Activated CD4-positive, alpha-beta T cell treated with anti-CD3 and anti-CD28 coated beads, Interleukin-2, amount 50 U/mL, for 24 hours (primary cell): ENCODE data around the gene CHIC2.

Source experiments
- DNase-seq, 2 donors: peaks; one replicate each; pipeline ENCODE4 v3.0.0-alpha.2; 2020; ENCODE audit warnings: low read depth in 1 of 2, low spot score in 1 of 2

The CHIC2 gene

DNA sequence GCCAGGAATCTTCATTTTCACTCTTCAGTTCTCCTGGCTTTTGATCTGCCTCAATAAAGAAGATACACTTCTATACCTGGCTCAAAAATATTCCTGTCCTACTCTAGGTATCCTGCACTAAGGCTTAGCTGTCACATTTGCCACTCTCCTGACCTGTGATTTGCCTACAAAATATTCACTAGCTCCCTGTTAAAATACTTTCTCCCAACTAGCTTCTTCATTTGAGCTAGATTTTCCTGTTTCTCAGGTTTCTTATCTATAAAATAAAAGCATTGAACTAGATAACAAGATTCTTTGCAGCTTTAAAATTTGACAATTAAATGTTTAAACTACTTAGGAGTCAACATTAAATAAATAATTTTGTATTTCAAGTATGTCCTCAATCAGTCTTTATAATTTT is 53.2 kb downstream of the CHIC2 start:
- DNase-seq: no peak

GRCh38 chr4:54006755-54007154 is 57.6 kb downstream of the CHIC2 start:
- no peak for DNase-seq

- DNase-seq: no peak
Observed at GRCh38 chr4:54005475-54005874, 58.9 kb downstream of the CHIC2 start.

DNA sequence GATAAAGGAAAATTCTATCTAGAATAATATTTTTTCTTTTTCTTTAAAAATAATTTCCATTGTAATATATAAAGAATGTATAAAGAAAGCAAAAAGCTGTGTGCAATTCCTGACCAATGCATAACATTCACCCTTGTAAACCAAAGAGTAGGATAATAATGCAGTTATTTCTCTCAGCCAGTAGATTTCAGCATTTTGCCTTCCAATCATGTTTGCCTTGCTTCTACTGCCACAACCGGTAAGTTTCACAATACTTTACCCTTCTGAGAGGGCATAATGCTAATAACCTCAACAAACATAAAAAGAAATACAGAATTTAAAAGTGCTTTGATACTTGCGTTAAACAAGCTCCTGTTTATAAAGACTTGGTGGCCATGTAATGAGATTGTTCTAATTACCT is 59.9 kb downstream of the CHIC2 start:
- DNase-seq: no peak

GRCh38 chr4:54001668-54002365 is 62.6 kb downstream of the CHIC2 start:
- DNase-seq: no peak

DNA sequence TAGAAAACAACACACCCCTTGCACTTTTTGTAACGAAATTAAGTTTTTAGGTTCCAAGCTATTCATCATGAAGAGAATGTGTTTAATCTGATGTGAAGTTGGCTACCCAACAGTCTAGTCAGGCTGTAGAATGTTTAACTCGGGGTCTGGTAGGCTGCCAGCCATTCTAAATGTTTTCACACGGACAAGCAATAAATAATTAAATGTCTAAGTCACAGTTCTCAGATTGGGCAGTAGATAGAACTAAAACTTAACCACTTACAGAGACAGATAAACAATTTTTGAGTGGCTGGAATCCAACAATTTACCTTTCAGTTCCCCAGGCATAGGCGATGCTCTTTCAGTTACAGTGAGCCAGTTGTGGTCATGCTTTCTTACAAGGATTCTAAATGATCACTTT is 66.5 kb downstream of the CHIC2 start:
- no peak for DNase-seq

DNA sequence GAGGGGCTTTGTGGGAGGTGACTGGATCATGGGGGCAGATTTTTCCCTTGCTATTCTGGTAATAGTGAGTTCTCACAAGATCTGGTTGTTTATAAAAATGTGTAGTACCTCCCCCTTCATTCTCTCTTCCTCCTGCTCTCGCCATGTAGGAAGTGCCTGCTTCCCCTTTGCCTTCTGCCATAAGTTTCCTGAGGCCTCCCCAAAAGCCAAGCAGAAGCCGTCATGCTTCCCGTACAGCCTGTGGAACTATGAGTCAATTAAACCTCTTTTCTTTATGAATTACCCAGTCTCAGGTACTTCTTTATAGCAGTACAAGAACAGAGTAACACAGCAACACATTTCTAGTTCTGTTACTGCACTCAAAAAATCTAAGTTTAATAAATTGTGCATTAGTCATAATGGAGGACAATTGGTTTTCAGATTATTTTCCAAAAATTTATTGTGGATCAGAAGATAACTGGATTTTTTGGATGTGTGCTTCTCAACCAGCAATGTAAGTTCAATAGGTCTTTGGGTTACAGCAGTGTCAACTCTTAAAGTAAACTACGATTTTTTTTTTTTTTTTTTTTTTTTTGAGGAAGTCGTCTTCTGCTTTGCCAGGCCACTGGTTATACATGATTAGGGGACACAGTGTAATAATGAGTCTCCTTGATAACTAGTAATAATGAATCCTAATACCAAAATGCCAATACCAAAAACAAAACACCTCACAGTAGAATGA is 69.9 kb downstream of the CHIC2 start:
- DNase-seq: no peak

DNA sequence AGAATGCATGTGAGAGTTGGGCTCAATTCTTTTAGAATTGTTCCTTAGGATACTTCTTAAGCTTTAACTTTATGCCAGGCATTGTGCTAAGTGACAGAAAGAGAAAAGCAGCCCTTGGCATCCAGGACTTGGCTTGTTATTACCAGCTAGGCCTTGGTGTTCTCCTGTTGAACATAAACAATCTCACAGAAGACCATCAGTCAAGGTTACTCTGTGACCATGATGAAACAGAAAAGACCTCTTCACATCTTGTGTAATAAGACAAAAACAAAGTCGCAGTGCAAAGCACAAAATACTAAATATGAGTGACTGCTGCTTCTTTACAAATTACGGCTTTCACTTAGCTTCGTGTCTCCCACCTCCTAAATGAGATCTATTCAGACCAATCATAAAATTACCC is 71.6 kb downstream of the CHIC2 start:
- DNase-seq: no peak

- DNase-seq: no peak
Observed at GRCh38 chr4:53991821-53992220, 72.6 kb downstream of the CHIC2 start.

DNA sequence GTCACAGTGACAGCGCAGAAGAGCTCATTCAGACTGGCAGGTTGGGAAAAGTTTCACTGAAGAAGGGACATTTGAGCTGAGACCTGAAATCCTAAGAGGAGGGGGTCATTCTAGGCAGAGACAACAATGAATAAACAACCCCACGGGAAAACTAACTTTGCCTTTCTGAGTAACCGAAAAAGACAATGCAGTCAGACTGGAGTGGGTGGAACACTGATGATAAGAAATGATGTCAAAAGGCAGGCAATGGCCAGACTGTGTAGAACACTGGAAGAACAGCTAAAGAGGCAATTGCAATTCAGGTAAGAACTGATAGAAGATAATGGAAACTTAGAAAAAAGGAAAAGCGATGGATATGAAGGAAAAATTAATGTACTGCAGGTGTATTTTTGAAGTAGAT is 73.8 kb downstream of the CHIC2 start:
- no peak for DNase-seq

DNA sequence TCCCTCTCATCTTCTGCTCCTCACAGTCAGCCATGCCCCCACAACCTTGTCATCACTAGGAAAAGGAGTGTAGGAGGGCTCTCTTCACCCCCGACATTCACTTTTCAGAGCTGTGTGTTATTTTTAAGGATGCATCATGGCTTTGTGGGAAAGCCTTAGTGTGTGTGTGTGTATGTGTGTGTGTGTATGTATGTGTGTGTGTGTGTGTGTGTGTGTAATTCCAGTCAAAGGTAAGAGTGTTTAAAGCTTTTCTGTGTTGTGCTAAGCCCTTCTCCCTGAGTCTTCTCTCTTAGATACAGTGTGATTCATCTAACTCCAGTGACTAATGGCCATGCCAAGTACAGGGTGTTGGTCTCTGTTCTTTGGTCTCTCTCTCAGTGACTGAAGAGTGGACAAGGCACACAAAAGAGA is 76.6 kb downstream of the CHIC2 start:
- DNase-seq: no peak

DNA sequence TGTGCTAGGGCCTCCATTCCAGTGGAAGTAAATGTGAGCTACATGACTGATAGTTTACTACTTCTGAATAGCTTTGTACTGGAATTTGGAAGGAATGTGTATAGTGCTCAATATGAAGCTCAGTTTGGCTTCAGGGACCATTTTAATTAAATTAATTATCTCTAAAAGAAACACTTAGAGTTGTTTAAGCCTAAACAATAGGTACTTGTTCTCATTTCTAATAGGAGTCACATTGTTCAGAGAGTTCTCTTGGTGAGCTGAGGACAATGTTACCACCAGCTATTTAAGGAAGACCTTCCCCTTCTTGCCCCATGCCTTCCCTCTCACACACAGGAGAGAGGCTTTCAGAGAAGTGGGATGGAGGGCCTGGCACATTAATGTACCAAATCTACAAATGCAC is 78.3 kb downstream of the CHIC2 start:
- no peak for DNase-seq

GRCh38 chr4:53981567-53981966 is 82.8 kb downstream of the CHIC2 start:
- no peak for DNase-seq

DNA sequence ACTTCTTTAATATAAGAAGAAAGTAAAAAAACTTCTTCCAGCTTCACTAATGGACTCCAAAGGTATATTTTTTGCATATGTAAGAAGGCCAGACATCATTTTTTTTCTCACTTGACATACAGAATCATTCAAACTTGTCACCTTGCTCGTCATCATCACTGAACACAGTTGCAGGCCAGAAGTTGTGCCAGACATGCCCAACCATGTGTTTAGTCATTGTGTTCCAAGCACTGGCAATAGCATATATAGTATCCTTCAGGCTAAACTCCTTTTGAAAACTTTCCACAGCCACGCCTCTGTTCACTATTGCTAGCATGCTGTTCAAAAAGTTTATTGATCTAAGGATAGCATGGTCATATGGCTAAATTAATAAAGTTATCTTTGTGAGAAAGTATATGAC is 83.3 kb downstream of the CHIC2 start:
- no peak for DNase-seq

DNA sequence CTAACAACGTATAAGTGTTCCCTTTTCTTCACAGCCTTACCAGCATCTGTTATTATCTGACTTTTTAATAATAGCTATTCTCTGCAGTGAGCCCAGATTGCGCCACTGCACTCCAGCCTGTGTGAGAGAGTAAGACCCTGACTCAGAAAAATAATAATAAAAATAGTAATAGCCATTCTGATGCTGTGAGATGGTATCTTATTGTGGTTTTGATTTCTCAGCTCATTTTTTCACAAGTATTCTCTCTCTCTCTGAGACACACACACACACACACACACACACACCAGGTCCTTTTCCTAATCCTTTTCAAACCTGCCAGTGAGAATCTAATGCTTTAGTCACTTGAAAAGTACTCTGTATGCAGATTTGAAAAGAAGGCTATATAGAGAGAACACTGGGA is 89.8 kb downstream of the CHIC2 start:
- no peak for DNase-seq

DNA sequence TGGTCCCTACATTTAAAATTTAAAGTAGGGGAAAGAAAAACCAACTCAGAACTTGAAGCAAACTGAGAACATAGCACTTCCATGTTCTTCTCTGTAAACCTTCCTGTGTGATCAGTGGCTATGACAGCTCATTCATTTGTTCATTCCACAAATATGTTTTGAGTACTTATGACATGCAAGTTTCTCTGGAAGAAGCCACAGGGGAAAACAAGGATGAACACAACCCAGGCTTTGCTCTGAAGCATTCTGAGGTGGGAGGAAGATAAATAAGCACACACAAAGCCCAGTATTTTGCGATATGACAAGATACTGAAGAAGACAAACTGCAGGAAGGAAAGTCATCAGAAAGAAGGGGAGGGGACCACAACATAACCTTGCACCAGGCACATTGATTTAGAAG is 96.4 kb downstream of the CHIC2 start:
- no peak for DNase-seq

DNA sequence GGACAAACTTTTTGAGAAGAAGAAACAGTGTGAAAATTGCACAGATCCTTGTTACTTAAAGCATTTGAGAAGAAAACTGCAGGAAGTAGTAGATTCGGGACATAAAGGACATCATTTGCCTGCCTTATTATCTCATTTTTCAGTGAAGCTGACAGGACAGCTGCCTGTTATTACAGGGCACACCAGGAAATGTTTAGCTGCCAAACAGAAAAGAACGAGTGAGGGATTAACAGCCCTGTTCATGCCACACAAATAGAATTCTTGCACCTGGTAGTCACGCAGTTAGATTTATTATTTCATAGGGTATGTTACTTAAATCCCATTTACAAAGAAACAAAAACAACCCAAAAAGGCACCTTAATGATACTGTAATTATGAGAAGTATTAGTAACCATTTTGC is 100.6 kb downstream of the CHIC2 start:
- DNase-seq: no peak

- no peak for DNase-seq
Observed at GRCh38 chr4:53963336-53963735, 101.1 kb downstream of the CHIC2 start.

- no peak for DNase-seq
Observed at GRCh38 chr4:53962516-53963225, 101.7 kb downstream of the CHIC2 start.

- DNase-seq: no peak
Observed at GRCh38 chr4:53961351-53961750, 103.1 kb downstream of the CHIC2 start.

GRCh38 chr4:53960843-53961242 is 103.6 kb downstream of the CHIC2 start:
- no peak for DNase-seq
